B cell (primary cell): ENCODE data around the gene ABR. TPM values are rescaled to one million over a fixed set of nuclear protein-coding genes. Genes with fewer than 3 reads are reported as not detected.

Experiments used
- ATAC-seq: fragments of 200-7000 bp; cut with Tn5 transposase; one replicate; pipeline ENCODE4 v1.10.0; 2021; ENCODE audit warnings: low read depth, mild to moderate bottlenecking, moderate number of reproducible peaks, moderate library complexity
- CTCF ChIA-PET: fragments of 350-600 bp; sonication (Branson Sonifier 250); formaldehyde crosslinking; loops from one replicate; lab custom pipeline; 2021; ENCODE audit warnings: antibody characterized with exemption, inconsistent platforms; lab: Charles Lee
- POLR2A ChIA-PET: fragments of 350-600 bp; sonication (Branson Sonifier 250); formaldehyde crosslinking; loops from one replicate; lab custom pipeline; 2021; ENCODE audit warnings: antibody characterized with exemption; lab: Charles Lee
- DNase-seq: peaks from one replicate; pipeline ENCODE4 v3.0.0; 2013
- H2AFZ ChIP-seq: 2 replicates; pipeline ENCODE4 v1.6.1; 2012; ENCODE audit warnings: mild to moderate bottlenecking, low read depth, low read length; ENCODE audit not compliant: insufficient read depth, poor library complexity, severe bottlenecking
- H3K27ac ChIP-seq, 2 donors: 1 replicate in 1 of 2; 2 replicates in 1 of 2; pipeline ENCODE4 v1.5.1; 2012 to 2013; ENCODE audit warnings: low read length in 2 of 2, mild to moderate bottlenecking in 2 of 2, moderate library complexity in 1 of 2
- H3K27me3 ChIP-seq, 4 experiments: fragments of 200-600 bp in 1 of 4; sonication (generic) in 1 of 4; replicated peaks in 1 of 4; 1 replicate in 2 of 4; 2 replicates in 2 of 4; pipeline versions ENCODE4 v1.6.1 to v1.7.0; 2013 to 2016; ENCODE audit warnings: low read length in 3 of 4, mild to moderate bottlenecking in 2 of 4, mixed read lengths in 1 of 4, moderate library complexity in 1 of 4; ENCODE audit not compliant: insufficient read depth in 4 of 4, control insufficient read depth in 3 of 4; ENCODE audit errors: control extremely low read depth in 1 of 4
- H3K36me3 ChIP-seq, 2 experiments: replicated peaks in 1 of 2; 1 replicate in 1 of 2; 2 replicates in 1 of 2; pipeline versions ENCODE4 v1.6.1 to v1.7.1; 2013; ENCODE audit warnings: low read length in 1 of 2; ENCODE audit not compliant: insufficient read depth in 2 of 2, control insufficient read depth in 1 of 2; ENCODE audit errors: control extremely low read depth in 1 of 2, extremely low read depth in 1 of 2
- H3K4me1 ChIP-seq, 2 donors: fragments of 200-600 bp in 1 of 2; sonication (generic) in 1 of 2; 1 replicate in 1 of 2; 2 replicates in 1 of 2; pipeline versions ENCODE4 v1.5.1 to v1.6.1; 2013 to 2017; ENCODE audit warnings: low read length in 2 of 2; ENCODE audit not compliant: control insufficient read depth in 2 of 2, insufficient read depth in 2 of 2
- H3K4me2 ChIP-seq: replicated peaks from 2 replicates; pipeline ENCODE3; 2012; ENCODE audit warnings: mild to moderate bottlenecking, low read depth, low read length; ENCODE audit not compliant: poor library complexity, severe bottlenecking
- H3K4me3 ChIP-seq, 5 experiments: fragments of 200-600 bp in 1 of 5; sonication (generic) in 1 of 5; 1 replicate in 3 of 5; 2 replicates in 2 of 5; pipeline versions ENCODE4 v1.5.1 to v1.7.0; 2011 to 2016; ENCODE audit warnings: low read length in 4 of 5, mild to moderate bottlenecking in 4 of 5, low read depth in 2 of 5, control low read depth in 1 of 5, moderate library complexity in 1 of 5; ENCODE audit not compliant: insufficient read depth in 1 of 5; ENCODE audit errors: control extremely low read depth in 1 of 5, extremely low read depth in 1 of 5
- H3K79me2 ChIP-seq: fragments of 200-600 bp; sonication (generic); one replicate; pipeline ENCODE4 v1.6.0; 2016; ENCODE audit warnings: low read length; ENCODE audit not compliant: control insufficient read depth, insufficient read depth
- H3K9ac ChIP-seq: fragments of 200-600 bp; sonication (generic); 2 replicates; pipeline ENCODE4 v1.6.1; 2017; ENCODE audit warnings: mild to moderate bottlenecking, low read length, moderate library complexity
- H3K9me3 ChIP-seq, 3 donors: one replicate each; pipeline versions ENCODE4 v1.6.1 to v1.7.1; 2013; ENCODE audit warnings: low read length in 2 of 3; ENCODE audit not compliant: control insufficient read depth in 2 of 3, insufficient read depth in 1 of 3; ENCODE audit errors: control extremely low read depth in 1 of 3
- H4K20me1 ChIP-seq: 2 replicates; pipeline ENCODE4 v1.6.0; 2012; ENCODE audit warnings: mild to moderate bottlenecking, low read length; ENCODE audit not compliant: insufficient read depth, control insufficient read depth, poor library complexity, severe bottlenecking
- H3K27ac Mint-ChIP-seq: one replicate; pipeline ENCODE4 v1.8.0; 2021; ENCODE audit warnings: mixed read lengths
- H3K27me3 Mint-ChIP-seq: one replicate; pipeline ENCODE4 v1.8.0; 2021; ENCODE audit warnings: mixed read lengths
- H3K4me1 Mint-ChIP-seq: one replicate; pipeline ENCODE4 v1.8.0; 2021; ENCODE audit warnings: mixed read lengths
- H3K4me3 Mint-ChIP-seq: one replicate; pipeline ENCODE4 v1.8.0; 2021; ENCODE audit warnings: mixed read lengths
- H3K9me3 Mint-ChIP-seq: one replicate; pipeline ENCODE4 v1.8.0; 2022; ENCODE audit warnings: mixed read lengths; ENCODE audit not compliant: insufficient read depth
- EZH2 ChIP-seq: IDR thresholded peaks from 2 replicates; pipeline ENCODE4 v1.6.1; 2012; ENCODE audit warnings: borderline replicate concordance, low read depth, mild to moderate bottlenecking, moderate library complexity, low read length; ENCODE audit not compliant: insufficient read depth, poor library complexity, severe bottlenecking
- WGBS: methylation state at CpG from one replicate; pipeline ENCODE4 v1.1.5; 2013; ENCODE audit warnings: missing lambda C conversion rate; ENCODE audit not compliant: insufficient coverage; 5-methylcytosine and 5-hydroxymethylcytosine counted together
- intact Hi-C: fragments of 100-400 bp; cut with micrococcal nuclease; formaldehyde crosslinking; loops from one replicate; pipeline ENCODE4 v1.10.0; 2022
- polyA plus RNA-seq: library from polyadenylated mRNA; depleted of rRNA; stranded (reverse); fragments of >200 nt; gene quantifications from 2 replicates; pipeline ENCODE4 v1.2.3, GENCODE V29; 2012
- total RNA-seq, 2 donors: library from RNA; stranded (reverse); fragments of 120-200 nt in 1 of 2; gene quantifications; 1 replicate in 1 of 2; 2 replicates in 1 of 2; pipeline versions ENCODE4 v1.2.3 to v1.2.4, GENCODE V29; 2013 to 2022
- TF ChIP-seq, protein P1 (sequence below): fragments of 200-600 bp; IDR thresholded peaks from one replicate; pipeline ENCODE4 v1.8.0; 2022; ENCODE audit warnings: antibody characterized with exemption, mild to moderate bottlenecking

The ABR gene
- total and polyA plus RNA-seq, 2 donors (not counting 1 experiment from before 2014, with no cell fraction given), result 79.8 to 262 TPM

- Histone ChIP-seq H3K4me3 (no peak overlapping the region), H3K27ac (no peak overlapping the region), H2AFZ (no peak overlapping the region), H3K79me2 (no peaks in the 10 kb centered on the region), H3K4me2 (no peak overlapping the region), H3K4me1 (no peaks in the 10 kb centered on the region), H3K9me3 (no peaks in the 10 kb centered on the region), H3K27me3 (no peaks in the 10 kb centered on the region), H3K9ac (no peak overlapping the region), H4K20me1 (no peaks in the 10 kb centered on the region), H3K36me3 (peaks cover 3 to 42% of the 10 kb centered on the region in 2 experiments)
- Mint-ChIP-seq H3K9me3 (no peaks in the 10 kb centered on the region), H3K4me1 (no peaks in the 10 kb centered on the region), H3K27ac (no peak overlapping the region), H3K27me3 (no peaks in the 10 kb centered on the region), H3K4me3 (no peak overlapping the region)
- ChIA-PET CTCF (no interaction called here), POLR2A (no interaction called here)
- DNase-seq (no peak), ATAC-seq (no peak)
- WGBS, result 96% methylated on average over 36 of the region's 43 CpGs
- intact Hi-C loops, result no loop called here
- no peak for TF ChIP-seq EZH2
- TF ChIP-seq, protein P1, sequence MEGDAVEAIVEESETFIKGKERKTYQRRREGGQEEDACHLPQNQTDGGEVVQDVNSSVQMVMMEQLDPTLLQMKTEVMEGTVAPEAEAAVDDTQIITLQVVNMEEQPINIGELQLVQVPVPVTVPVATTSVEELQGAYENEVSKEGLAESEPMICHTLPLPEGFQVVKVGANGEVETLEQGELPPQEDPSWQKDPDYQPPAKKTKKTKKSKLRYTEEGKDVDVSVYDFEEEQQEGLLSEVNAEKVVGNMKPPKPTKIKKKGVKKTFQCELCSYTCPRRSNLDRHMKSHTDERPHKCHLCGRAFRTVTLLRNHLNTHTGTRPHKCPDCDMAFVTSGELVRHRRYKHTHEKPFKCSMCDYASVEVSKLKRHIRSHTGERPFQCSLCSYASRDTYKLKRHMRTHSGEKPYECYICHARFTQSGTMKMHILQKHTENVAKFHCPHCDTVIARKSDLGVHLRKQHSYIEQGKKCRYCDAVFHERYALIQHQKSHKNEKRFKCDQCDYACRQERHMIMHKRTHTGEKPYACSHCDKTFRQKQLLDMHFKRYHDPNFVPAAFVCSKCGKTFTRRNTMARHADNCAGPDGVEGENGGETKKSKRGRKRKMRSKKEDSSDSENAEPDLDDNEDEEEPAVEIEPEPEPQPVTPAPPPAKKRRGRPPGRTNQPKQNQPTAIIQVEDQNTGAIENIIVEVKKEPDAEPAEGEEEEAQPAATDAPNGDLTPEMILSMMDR, result no peak
Measured at GRCh38 chr17:1078831-1079561, 100.8 kb downstream of the ABR start.

- 96% methylated on average over 35 of the region's 42 CpGs for WGBS
- Mint-ChIP-seq H3K9me3 (no peaks in the 10 kb centered on the region), H3K27me3 (no peaks in the 10 kb centered on the region), H3K27ac (no peak overlapping the region), H3K4me1 (no peaks in the 10 kb centered on the region), H3K4me3 (no peak overlapping the region)
- ATAC-seq (no peak), DNase-seq (no peak)
- no peak overlapping the region for H3K4me3 ChIP-seq
- H3K36me3 ChIP-seq, result peaks cover 3 to 39% of the 10 kb centered on the region in 2 experiments
- no peaks in the 10 kb centered on the region for H3K27me3 ChIP-seq
- ChIA-PET CTCF (no interaction called here), POLR2A (no interaction called here)
- no peaks in the 10 kb centered on the region for H3K4me1 ChIP-seq
- H4K20me1 ChIP-seq, result no peaks in the 10 kb centered on the region
- intact Hi-C loops, result no loop called here
- H2AFZ ChIP-seq, result no peak overlapping the region
- H3K27ac ChIP-seq, result no peak overlapping the region
- H3K79me2 ChIP-seq, result no peaks in the 10 kb centered on the region
- H3K9ac ChIP-seq, result no peak overlapping the region
- H3K4me2 ChIP-seq, result no peak overlapping the region
- no peaks in the 10 kb centered on the region for H3K9me3 ChIP-seq
- TF ChIP-seq, protein P1, result no peak
- no peak for TF ChIP-seq EZH2
Measured at GRCh38 chr17:1077986-1078711, 101.6 kb downstream of the ABR start.
